GM11168 (cell line): Measurements from ENCODE around the gene PRRT1.
"Not testable (repeated sequence)": the region's sequence is repeated elsewhere in the genome, so short reads cannot be mapped to it uniquely, and the experiment has no call there.

Experiments
- in situ Hi-C: fragments of 300-500 bp; cut with MboI; formaldehyde crosslinking; loops from one replicate; pipeline ENCODE4 v1.12.0; 2022; ENCODE audit warnings: low sequenced_read_pairs; ENCODE audit not compliant: unreplicated experiment

The PRRT1 gene

DNA sequence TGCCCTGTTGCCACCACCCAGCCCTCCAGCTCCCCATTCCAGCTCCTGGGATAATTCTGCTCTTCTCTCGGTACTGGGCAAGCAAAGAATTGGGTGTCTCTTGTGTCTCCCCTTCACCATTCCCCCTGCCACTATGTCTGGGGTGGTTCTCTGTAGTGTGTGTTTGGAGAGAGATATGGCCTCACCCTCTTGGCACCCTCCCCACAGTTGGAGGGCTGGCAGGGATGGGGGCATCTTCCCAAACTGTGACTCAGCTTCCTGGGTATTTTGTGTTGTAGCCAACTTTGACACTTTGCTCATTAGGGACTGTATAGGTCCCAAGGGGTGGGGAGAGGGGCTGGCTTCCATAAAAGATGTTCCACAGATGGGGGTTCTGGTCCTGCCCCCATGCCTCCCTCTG lies 44.3 kb downstream of the PRRT1 start:
- in situ Hi-C loops: no loop called here

DNA sequence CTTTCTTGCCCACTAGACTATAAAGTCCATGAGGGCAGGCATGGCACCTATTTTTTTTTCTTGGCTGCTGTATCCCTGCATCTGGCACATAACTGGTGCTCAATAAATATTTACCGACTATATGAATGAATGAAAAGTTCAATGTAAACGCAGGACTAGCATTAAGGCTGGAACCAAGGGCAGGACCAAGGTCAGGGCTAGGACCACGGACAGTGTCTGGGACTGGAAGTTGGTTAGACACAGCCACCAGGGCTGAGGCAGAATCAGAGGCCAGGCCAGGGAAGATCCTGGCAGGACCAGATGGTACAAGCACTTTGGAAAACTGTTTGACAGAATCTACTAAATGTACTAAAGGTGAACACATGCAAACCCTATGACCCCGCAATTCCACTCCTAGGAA lies 46.3 kb downstream of the PRRT1 start:
- in situ Hi-C loops: no loop called here

DNA sequence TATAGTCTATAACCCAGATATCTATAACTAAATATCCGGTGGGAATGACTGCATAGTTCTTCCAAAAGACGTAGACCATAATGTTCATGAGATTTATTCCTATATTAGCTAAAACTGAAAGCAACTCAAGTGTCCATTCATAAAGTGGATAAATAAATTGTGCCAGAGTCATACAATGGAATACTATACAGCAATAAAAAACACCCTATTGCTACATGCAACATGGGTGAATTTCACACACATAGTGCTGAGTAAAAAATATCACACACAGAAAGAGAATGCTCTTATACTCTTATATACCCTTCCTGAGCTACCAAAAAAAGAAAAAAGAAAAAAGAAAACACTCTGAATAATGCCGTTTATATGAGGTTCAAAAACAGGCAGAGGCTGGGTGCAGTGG lies 49.5 kb downstream of the PRRT1 start:
- in situ Hi-C loops: no loop called here

DNA sequence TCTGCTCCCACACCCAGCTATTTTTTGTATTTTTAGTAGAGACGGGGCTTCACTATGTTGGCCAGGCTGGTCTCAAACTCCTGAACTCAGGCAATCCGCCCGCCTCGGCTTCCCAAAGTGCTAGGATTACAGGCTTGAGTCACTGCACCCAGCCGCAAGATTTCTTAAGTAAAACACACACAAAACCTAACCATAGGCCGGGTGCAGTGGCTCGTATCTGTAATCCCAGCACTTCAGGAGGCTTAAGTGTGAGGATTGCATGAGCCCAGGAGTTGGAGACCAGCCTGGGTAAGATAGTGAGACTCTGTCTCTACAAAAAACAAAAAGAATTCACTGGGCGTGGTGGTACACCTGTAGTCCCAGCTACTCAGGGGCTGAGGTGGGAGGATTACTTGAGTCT lies 51.5 kb downstream of the PRRT1 start:
- in situ Hi-C loops: not testable (repeated sequence)
